Gastroesophageal sphincter (tissue), 3 donors: Measurements from ENCODE around the gene BAZ1A.
"Not testable (repeated sequence)": the region's sequence is repeated elsewhere in the genome, so short reads cannot be mapped to it uniquely, and the experiment has no call there.

Source experiments
- CTCF ChIP-seq, 4 experiments: fragments of 200-600 bp in 2 of 4; fragments of 450-650 bp in 2 of 4; sonication (generic) in 1 of 4; IDR thresholded peaks; one replicate each; pipeline ENCODE4 v1.5.1; 2017 to 2019; ENCODE audit warnings: antibody characterized with exemption in 4 of 4, mild to moderate bottlenecking in 2 of 4, moderate library complexity in 2 of 4
- POLR2AphosphoS5 ChIP-seq: sonication (generic); formaldehyde crosslinking; IDR thresholded peaks from one replicate; pipeline ENCODE4 v1.6.1; 2017; ENCODE audit warnings: antibody characterized with exemption

GRCh38 chr14:34798861-34799260 is 76.3 kb downstream of the BAZ1A start:
- TF ChIP-seq POLR2AphosphoS5; CTCF (IDR thresholded peaks at IDR 0.05): not testable (repeated sequence)
